GM12892 (cell line): ENCODE measurements around the gene SEMA3A.
"Not testable (repeated sequence)": the region's sequence is repeated elsewhere in the genome, so short reads cannot be mapped to it uniquely, and the experiment has no call there.

Source experiments
- DNase-seq: peaks from one replicate; pipeline ENCODE4 v3.0.0; 2011; ENCODE audit not compliant: insufficient read length
- FAIRE-seq: peaks from 2 replicates; lab custom pipeline; 2011; peaks lifted over from hg19 to GRCh38; lab: Jason Lieb, UNC
- POLR2A ChIP-seq: IDR thresholded peaks from 2 replicates; pipeline ENCODE4 v1.6.1; 2011; ENCODE audit warnings: low read depth, low read length, control low read depth
- POLR2AphosphoS5 ChIP-seq: IDR thresholded peaks from 2 replicates; pipeline ENCODE4 v1.6.1; 2011; ENCODE audit warnings: low read depth, low read length, control low read depth
- TAF1 ChIP-seq: IDR thresholded peaks from 2 replicates; pipeline ENCODE4 v1.6.1; 2011; ENCODE audit warnings: low read depth, mild to moderate bottlenecking, control low read depth, low read length, borderline replicate concordance

SEMA3A gene

DNA sequence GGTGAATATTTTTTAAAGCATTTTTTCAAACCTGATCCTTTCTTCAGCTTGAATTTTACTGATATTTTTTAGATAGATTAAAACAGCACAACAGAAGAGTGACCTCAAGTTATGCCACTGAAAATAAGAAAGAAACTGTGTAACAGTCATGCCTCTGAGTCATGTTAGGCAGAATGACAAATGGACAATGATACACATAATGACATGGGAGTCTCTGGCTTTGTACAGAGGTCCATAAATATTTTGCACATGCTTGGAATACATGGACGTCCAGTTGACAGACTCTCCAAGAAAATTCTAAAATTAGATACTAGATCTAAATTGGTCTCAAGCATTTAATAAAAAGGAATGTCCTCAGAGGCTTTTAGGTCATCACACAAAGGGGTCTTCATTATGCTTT is 21.9 kb upstream of the SEMA3A start:
- no peak for FAIRE-seq
- no peak for DNase-seq

GRCh38 chr7:84214757-84215156 is 20.2 kb upstream of the SEMA3A start:
- DNase-seq, FAIRE-seq: not testable (repeated sequence)

More for the DNA sequence above, 21.9 kb upstream of the SEMA3A start:
- TF ChIP-seq TAF1: no peak
- no peak for TF ChIP-seq POLR2AphosphoS5
- no peak for TF ChIP-seq POLR2A

DNA sequence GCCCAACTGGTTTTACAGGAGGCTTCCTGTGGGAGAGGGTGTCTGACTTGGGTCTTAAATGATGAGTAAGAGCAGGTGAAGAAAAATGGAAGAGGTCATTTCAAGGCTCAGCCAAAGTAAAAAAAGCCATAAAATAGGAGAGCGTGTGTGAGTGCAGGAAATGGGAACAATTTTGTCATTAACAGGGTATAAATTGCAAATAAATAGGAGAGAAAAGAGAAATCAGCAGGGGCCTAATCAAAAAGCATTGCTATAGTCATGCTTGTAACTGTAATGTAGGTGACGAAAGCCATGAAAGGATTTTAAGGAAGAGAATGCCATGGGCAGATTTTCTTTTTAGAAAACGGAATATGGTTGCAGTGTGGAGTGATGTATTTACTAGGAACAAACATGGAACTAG is 15.7 kb upstream of the SEMA3A start:
- TF ChIP-seq POLR2A: no peak
- TF ChIP-seq POLR2AphosphoS5: no peak
- TF ChIP-seq TAF1: no peak
- FAIRE-seq (no peak), DNase-seq (no peak)

DNA sequence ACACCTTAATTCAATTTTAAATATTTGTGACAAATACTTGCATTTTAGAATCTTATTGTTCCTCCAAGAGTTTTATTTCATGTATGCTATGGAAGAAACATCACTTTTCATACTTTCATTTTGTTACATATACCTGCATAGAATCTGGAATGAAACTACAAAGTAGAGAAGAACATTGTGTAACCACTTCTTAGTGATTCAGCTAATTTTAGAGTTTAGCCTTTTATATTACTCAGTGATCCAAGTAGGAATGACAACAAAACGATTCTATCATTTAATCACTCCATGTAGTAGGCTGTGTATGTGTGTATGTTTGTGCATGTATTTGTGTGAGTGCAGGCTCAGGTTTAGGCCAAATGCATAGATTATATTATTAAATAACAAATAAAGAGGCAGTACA is 14.4 kb upstream of the SEMA3A start:
- TF ChIP-seq POLR2AphosphoS5: no peak
- no peak for TF ChIP-seq POLR2A
- TF ChIP-seq TAF1: no peak
- FAIRE-seq (no peak), DNase-seq (no peak)

DNA sequence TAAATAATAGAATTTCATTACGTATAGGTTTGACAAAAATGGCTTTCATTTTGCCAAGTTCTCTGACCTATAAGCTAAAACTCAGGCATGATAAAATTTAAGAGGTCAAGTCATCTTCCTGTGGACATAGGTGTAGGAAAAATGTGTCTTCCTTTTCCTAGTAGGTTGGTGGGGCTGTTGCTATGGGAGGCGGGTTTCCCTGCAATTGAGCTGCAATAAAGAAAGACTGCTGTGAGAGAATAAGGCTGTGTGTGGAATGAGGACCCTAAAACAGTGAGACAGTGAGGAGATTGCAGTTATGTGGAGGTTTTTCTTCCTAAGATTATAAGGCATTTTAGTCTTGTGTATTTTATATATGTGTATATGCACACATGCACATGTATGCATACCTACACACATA is 13.0 kb upstream of the SEMA3A start:
- DNase-seq (no peak), FAIRE-seq (no peak)
- TF ChIP-seq POLR2AphosphoS5: no peak
- no peak for TF ChIP-seq POLR2A
- TF ChIP-seq TAF1: no peak

GRCh38 chr7:84207025-84207424 is 12.4 kb upstream of the SEMA3A start:
- FAIRE-seq (no peak), DNase-seq (no peak)
- TF ChIP-seq TAF1 (no peak), POLR2A (no peak), POLR2AphosphoS5 (no peak)

DNA sequence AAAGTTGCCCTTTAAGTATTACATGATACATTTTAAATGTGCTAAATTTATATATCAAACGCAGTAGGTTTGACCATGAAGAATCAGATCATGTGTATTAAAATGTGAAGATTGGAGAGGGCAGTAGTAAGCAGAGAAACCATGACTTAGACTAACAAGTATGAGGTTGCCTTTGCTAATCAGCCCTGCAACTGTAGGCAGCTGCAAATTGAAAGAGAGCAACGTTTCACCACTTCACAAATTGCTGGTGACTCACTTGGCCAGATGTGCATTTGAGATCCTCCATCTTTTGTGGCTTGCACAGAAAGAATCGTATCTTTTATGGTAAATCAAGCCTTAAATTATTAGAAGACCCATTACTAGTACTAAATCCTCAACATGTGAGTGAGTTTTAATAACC is 10.1 kb upstream of the SEMA3A start:
- TF ChIP-seq TAF1: no peak
- TF ChIP-seq POLR2AphosphoS5: no peak
- TF ChIP-seq POLR2A: no peak
- DNase-seq (no peak), FAIRE-seq (no peak)

GRCh38 chr7:84202855-84203254 is 8.3 kb upstream of the SEMA3A start:
- DNase-seq (no peak), FAIRE-seq (no peak)
- TF ChIP-seq POLR2A (no peak), TAF1 (no peak), POLR2AphosphoS5 (no peak)

DNA sequence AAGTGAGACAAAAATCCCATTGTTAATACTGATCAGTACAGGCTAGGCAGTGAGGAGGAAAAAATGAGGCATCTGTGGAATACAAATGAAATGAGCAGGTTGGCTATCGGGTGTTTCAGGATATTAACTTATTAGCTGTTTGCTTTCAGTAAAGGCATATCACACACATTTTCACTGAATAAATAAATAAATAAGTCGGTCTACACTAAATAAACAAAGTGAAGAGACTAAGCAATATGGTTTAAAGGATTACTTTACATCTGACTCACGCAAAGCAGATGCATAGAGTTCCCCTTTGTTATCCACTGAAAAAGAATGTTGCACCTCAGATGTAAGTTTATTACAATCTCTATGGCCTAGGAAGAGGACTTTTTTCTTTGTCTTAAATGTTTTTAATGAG is 6.3 kb upstream of the SEMA3A start:
- FAIRE-seq (no peak), DNase-seq (no peak)
- TF ChIP-seq TAF1: no peak
- no peak for TF ChIP-seq POLR2AphosphoS5
- no peak for TF ChIP-seq POLR2A

DNA sequence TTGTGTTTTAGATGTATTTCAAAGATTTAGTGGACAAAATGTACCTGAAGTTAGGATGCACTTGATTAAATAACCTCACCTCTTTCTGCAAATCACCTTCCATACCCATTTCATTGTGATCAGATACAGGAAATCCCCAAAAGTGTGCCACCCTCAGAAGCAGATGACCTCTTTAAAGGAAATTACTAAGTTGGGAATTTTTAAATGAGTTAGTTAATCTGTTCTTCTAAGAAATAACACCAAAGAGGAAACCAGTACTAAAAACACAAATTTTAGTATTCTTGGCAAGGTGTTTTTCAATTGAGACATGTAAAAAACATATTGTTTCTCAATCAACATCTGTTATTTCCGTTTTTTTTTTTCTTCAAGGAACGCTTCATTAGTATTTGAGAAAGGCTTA is 4.6 kb upstream of the SEMA3A start:
- no peak for TF ChIP-seq POLR2A
- TF ChIP-seq POLR2AphosphoS5: no peak
- no peak for TF ChIP-seq TAF1
- no peak for FAIRE-seq
- no peak for DNase-seq

DNA sequence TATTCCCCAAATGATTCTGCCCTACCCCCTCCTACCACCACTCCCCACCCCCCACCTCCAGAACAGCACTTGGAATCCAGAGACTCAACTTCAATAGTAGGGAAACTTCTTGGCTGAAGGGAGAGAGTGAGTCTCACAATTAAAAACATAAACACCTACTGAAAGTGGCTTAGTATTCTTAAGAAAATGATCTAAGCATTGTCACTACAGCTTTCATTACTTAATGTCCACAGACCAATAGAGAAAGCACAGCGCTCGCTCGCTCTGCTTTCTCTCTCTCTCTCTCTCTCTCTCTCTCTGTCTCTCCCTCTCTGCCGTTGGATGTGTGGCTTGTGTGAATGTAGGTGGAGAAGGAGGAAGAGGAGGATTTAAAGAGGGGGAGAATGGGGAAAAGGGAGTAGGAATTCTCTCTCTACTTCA is 1.5 kb upstream of the SEMA3A start:
- FAIRE-seq: no peak
- no peak for TF ChIP-seq POLR2A
- no peak for TF ChIP-seq TAF1
- no peak for TF ChIP-seq POLR2AphosphoS5
- no peak for DNase-seq

GRCh38 chr7:84195295-84196060 is 889 bp upstream of the SEMA3A start:
- FAIRE-seq (no peak), DNase-seq (no peak)
- TF ChIP-seq TAF1: no peak
